ENCODE measurements around the gene LYST.
"Not testable (repeated sequence)": the region's sequence is repeated elsewhere in the genome, so short reads cannot be mapped to it uniquely, and the experiment has no call there.

- TF ChIP-seq, protein P1, sequence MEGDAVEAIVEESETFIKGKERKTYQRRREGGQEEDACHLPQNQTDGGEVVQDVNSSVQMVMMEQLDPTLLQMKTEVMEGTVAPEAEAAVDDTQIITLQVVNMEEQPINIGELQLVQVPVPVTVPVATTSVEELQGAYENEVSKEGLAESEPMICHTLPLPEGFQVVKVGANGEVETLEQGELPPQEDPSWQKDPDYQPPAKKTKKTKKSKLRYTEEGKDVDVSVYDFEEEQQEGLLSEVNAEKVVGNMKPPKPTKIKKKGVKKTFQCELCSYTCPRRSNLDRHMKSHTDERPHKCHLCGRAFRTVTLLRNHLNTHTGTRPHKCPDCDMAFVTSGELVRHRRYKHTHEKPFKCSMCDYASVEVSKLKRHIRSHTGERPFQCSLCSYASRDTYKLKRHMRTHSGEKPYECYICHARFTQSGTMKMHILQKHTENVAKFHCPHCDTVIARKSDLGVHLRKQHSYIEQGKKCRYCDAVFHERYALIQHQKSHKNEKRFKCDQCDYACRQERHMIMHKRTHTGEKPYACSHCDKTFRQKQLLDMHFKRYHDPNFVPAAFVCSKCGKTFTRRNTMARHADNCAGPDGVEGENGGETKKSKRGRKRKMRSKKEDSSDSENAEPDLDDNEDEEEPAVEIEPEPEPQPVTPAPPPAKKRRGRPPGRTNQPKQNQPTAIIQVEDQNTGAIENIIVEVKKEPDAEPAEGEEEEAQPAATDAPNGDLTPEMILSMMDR (IDR thresholded peaks at IDR 0.05; ENCODE audit: insufficient read depth, low read length): not testable (repeated sequence)
- not testable (repeated sequence) for TF ChIP-seq POLR2AphosphoS5 (IDR thresholded peaks at IDR 0.05; ENCODE audit: low read depth); REST (IDR thresholded peaks at IDR 0.05; ENCODE audit: insufficient replicate concordance, low read depth)
Measured at GRCh38 chr1:235915489-235915888, 48.8 kb upstream of the LYST start.
